Gastroesophageal sphincter (tissue), 3 donors: Measurements from ENCODE around the gene CAMK1D.

Source experiments
- CTCF ChIP-seq, 4 experiments: fragments of 200-600 bp in 2 of 4; fragments of 450-650 bp in 2 of 4; sonication (generic) in 1 of 4; IDR thresholded peaks; one replicate each; pipeline ENCODE4 v1.5.1; 2017 to 2019; ENCODE audit warnings: antibody characterized with exemption in 4 of 4, mild to moderate bottlenecking in 2 of 4, moderate library complexity in 2 of 4
- POLR2A ChIP-seq, 2 donors: fragments of 450-650 bp; IDR thresholded peaks; one replicate each; pipeline ENCODE4 v1.6.1; 2017; ENCODE audit warnings: antibody characterized with exemption in 2 of 2, mild to moderate bottlenecking in 2 of 2, moderate library complexity in 1 of 2
- POLR2AphosphoS5 ChIP-seq: sonication (generic); formaldehyde crosslinking; IDR thresholded peaks from one replicate; pipeline ENCODE4 v1.6.1; 2017; ENCODE audit warnings: antibody characterized with exemption

DNA sequence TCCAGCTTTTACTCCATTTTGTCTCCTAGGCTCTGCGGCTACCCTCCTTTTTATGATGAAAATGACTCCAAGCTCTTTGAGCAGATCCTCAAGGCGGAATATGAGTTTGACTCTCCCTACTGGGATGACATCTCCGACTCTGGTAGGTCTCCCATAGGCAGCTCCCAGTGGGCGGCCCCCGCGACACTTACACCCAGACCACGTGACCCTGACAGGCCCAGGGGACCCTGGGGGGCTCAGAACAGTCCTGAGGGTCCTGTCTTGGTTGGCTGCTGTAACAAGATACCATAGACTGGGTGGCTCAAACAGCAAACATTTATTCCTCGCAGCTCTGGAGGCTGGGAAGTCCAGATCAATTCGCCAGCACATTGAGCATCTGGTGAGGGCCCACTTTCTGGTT lies 464.8 kb downstream of the CAMK1D start:
- TF ChIP-seq POLR2AphosphoS5, result no peak
- no peak for TF ChIP-seq CTCF (IDR thresholded peaks at IDR 0.05)
- no peak for TF ChIP-seq POLR2A (IDR thresholded peaks at IDR 0.05)
